Panc1 (cell line): ENCODE results near the gene GRID2. TPM values are rescaled to one million over a fixed set of nuclear protein-coding genes. Genes with fewer than 3 reads are reported as not detected.

Source experiments
- ATAC-seq: fragments of 200-7000 bp; cut with Tn5 transposase; 2 replicates; pipeline ENCODE4 v1.9.1; 2020; ENCODE audit warnings: mild to moderate bottlenecking, moderate library complexity
- BruUV-seq: library from RNA; stranded (reverse); fragments of 400-500 nt; replicated peaks from 2 replicates; lab custom pipeline; 2021; lab: Mats Ljungman, UMichigan
- CTCF ChIA-PET: fragments of 300-600 bp; sonication (Branson Sonifier 250); formaldehyde crosslinking; loops from one replicate; lab custom pipeline; 2022; ENCODE audit warnings: antibody characterized with exemption; lab: Charles Lee
- POLR2A ChIA-PET: fragments of 300-600 bp; sonication (Branson Sonifier 250); formaldehyde crosslinking; loops from one replicate; lab custom pipeline; 2022; ENCODE audit warnings: antibody characterized with exemption; lab: Charles Lee
- DNase-seq: peaks from one replicate; pipeline ENCODE4 v3.0.0-alpha.2; 2010; ENCODE audit warnings: low read depth, low spot score
- H3K27ac ChIP-seq: 2 replicates; pipeline ENCODE4 v1.5.1; 2011; ENCODE audit warnings: mild to moderate bottlenecking, low read length, inconsistent platforms
- H3K27me3 ChIP-seq: fragments of 200-500 bp; sonication (Bioruptor generic); 2 replicates; pipeline ENCODE4 v1.6.0; 2014; ENCODE audit warnings: low read length, inconsistent platforms; ENCODE audit not compliant: control insufficient read depth, insufficient read depth
- H3K36me3 ChIP-seq: fragments of 200-500 bp; sonication (Bioruptor generic); 2 replicates; pipeline ENCODE4 v1.5.1; 2014; ENCODE audit warnings: inconsistent platforms, mild to moderate bottlenecking, low read length, moderate library complexity; ENCODE audit not compliant: control insufficient read depth, insufficient read depth
- H3K4me1 ChIP-seq: 2 replicates; pipeline ENCODE4 v1.5.1; 2011; ENCODE audit warnings: inconsistent platforms, mild to moderate bottlenecking, low read length, moderate library complexity; ENCODE audit not compliant: control insufficient read depth, insufficient read depth
- H3K4me3 ChIP-seq, 2 experiments: 2 replicates each; pipeline ENCODE4 v1.5.1; 2011 to 2012; ENCODE audit warnings: low read depth in 2 of 2, low read length in 2 of 2, mild to moderate bottlenecking in 2 of 2, inconsistent platforms in 1 of 2, moderate library complexity in 1 of 2
- H3K9me3 ChIP-seq: fragments of 200-500 bp; sonication (Bioruptor generic); 2 replicates; pipeline ENCODE4 v1.5.1; 2014; ENCODE audit warnings: low read depth, mild to moderate bottlenecking, inconsistent platforms, low read length, moderate library complexity; ENCODE audit not compliant: control insufficient read depth, insufficient read depth
- CTCF ChIP-seq: fragments of 450-650 bp; IDR thresholded peaks from 2 replicates; pipeline ENCODE4 v1.5.1; 2017; ENCODE audit warnings: mild to moderate bottlenecking
- POLR2AphosphoS5 ChIP-seq: IDR thresholded peaks from 2 replicates; pipeline ENCODE4 v1.6.1; 2012; ENCODE audit warnings: mild to moderate bottlenecking, low read depth, low read length, moderate library complexity
- REST ChIP-seq, 2 experiments: IDR thresholded peaks; 2 replicates each; pipeline ENCODE4 v1.6.1; 2011 to 2012; ENCODE audit warnings: low read depth in 2 of 2, control low read depth in 1 of 2, low read length in 1 of 2, mild to moderate bottlenecking in 1 of 2, moderate library complexity in 1 of 2; ENCODE audit not compliant: insufficient read depth in 1 of 2
- SIN3A ChIP-seq: IDR thresholded peaks from 2 replicates; pipeline ENCODE4 v1.6.1; 2012; ENCODE audit warnings: low read depth, mild to moderate bottlenecking, low read length, moderate library complexity, borderline replicate concordance; ENCODE audit not compliant: insufficient read depth
- TCF7L2 ChIP-seq: IDR thresholded peaks from 2 replicates; pipeline ENCODE4 v1.6.1; 2011; ENCODE audit warnings: mild to moderate bottlenecking, low read depth, low read length, inconsistent platforms
- in situ Hi-C: cut with HindIII; loops from 2 replicates; pipeline ENCODE4 v1.10.0; 2016; ENCODE audit warnings: low sequenced_read_pairs, low pct_unique_long_range_greater_than_20kb
- intact Hi-C: fragments of 100-400 bp; cut with micrococcal nuclease; formaldehyde crosslinking; loops from one replicate; pipeline ENCODE4 v1.10.0; 2022; ENCODE audit not compliant: unreplicated experiment
- total RNA-seq: library from RNA; stranded (reverse); gene quantifications from one replicate; pipeline ENCODE4 v1.2.1, GENCODE V29; 2021; ENCODE audit not compliant: unreplicated experiment

Gene GRID2
- total RNA-seq, 1 experiment from 2014 or later: 0.08 TPM

GRCh38 chr4:93407493-93408275 is 1103.9 kb downstream of the GRID2 start:
- H3K27me3 ChIP-seq: no peaks in the 10 kb centered on the region
- intact Hi-C loops (no loop called here), in situ Hi-C loops (no loop called here)
- CTCF ChIA-PET: no interaction called here
- H3K4me1 ChIP-seq: no peaks in the 10 kb centered on the region
- no peak for DNase-seq
- H3K4me3 ChIP-seq: no peak overlapping the region
- no peak for ATAC-seq
- TF ChIP-seq CTCF: no peak
- TF ChIP-seq TCF7L2: no peak
- TF ChIP-seq POLR2AphosphoS5: no peak
- TF ChIP-seq REST (IDR thresholded peaks at IDR 0.05; ENCODE audit: insufficient read depth in 1 of 2, low read depth in 2 of 2, low read length in 1 of 2): no peak
- no peak for TF ChIP-seq SIN3A
- no peak overlapping the region for H3K27ac ChIP-seq
- no TSS peak for BruUV-seq
- POLR2A ChIA-PET: no interaction called here
- no peaks in the 10 kb centered on the region for H3K36me3 ChIP-seq
- H3K9me3 ChIP-seq: no peaks in the 10 kb centered on the region

- CTCF ChIA-PET: no interaction called here
- intact Hi-C loops: no loop called here
- in situ Hi-C loops: no loop called here
- BruUV-seq: no TSS peak
- H3K36me3 ChIP-seq: no peaks in the 10 kb centered on the region
- no peaks in the 10 kb centered on the region for H3K27me3 ChIP-seq
- ATAC-seq (no peak), DNase-seq (no peak)
- no peak overlapping the region for H3K4me3 ChIP-seq
- no peaks in the 10 kb centered on the region for H3K9me3 ChIP-seq
- H3K4me1 ChIP-seq: no peaks in the 10 kb centered on the region
- POLR2A ChIA-PET: no interaction called here
- TF ChIP-seq TCF7L2 (no peak), REST (IDR thresholded peaks at IDR 0.05; ENCODE audit: insufficient read depth in 1 of 2, low read depth in 2 of 2, low read length in 1 of 2) (no peak), CTCF (no peak), POLR2AphosphoS5 (no peak), SIN3A (no peak)
- H3K27ac ChIP-seq: no peak overlapping the region
These were observed 1105.3 kb downstream of the GRID2 start for GRCh38 chr4:93409035-93409434.
